Ascending aorta (tissue), 2 donors: ENCODE results near the gene SOX5. TPM values are rescaled to one million over a fixed set of nuclear protein-coding genes. Genes with fewer than 3 reads are reported as not detected.
"Not testable (repeated sequence)": the region's sequence is repeated elsewhere in the genome, so short reads cannot be mapped to it uniquely, and the experiment has no call there.

ENCODE experiments used
- DNase-seq, 2 donors: peaks; one replicate each; pipeline ENCODE4 v3.0.0-alpha.2; 2019; ENCODE audit warnings: low spot score in 2 of 2
- H3K27ac ChIP-seq, 2 donors: fragments of 200-600 bp; sonication (generic); one replicate each; pipeline ENCODE4 v1.5.1; 2016 to 2017; ENCODE audit warnings: mild to moderate bottlenecking in 1 of 2
- H3K27me3 ChIP-seq: fragments of 200-600 bp; sonication (generic); one replicate; pipeline ENCODE4 v1.5.1; 2017
- H3K36me3 ChIP-seq, 2 donors: fragments of 200-600 bp; sonication (generic); one replicate each; pipeline ENCODE4 v1.5.1; 2016
- H3K4me1 ChIP-seq, 2 donors: fragments of 200-600 bp; sonication (generic); one replicate each; pipeline ENCODE4 v1.5.1; 2016 to 2017; ENCODE audit warnings: mild to moderate bottlenecking in 1 of 2
- H3K4me3 ChIP-seq, 2 donors: fragments of 200-600 bp; sonication (generic); one replicate each; pipeline ENCODE4 v1.5.1; 2016 to 2017; ENCODE audit warnings: mild to moderate bottlenecking in 1 of 2
- H3K9me3 ChIP-seq, 2 donors: fragments of 200-600 bp; sonication (generic); one replicate each; pipeline ENCODE4 v1.5.1; 2016
- CTCF ChIP-seq, 3 experiments: fragments of 200-600 bp in 2 of 3; fragments of 450-650 bp in 1 of 3; sonication (generic) in 2 of 3; IDR thresholded peaks; one replicate each; pipeline ENCODE4 v1.5.1; 2016 to 2019; ENCODE audit warnings: antibody characterized with exemption in 3 of 3, mild to moderate bottlenecking in 1 of 3, moderate library complexity in 1 of 3
- intact Hi-C: fragments of 100-400 bp; cut with DNase I; formaldehyde crosslinking; loops from one replicate; pipeline ENCODE4 v1.15.1; 2023
- total RNA-seq: library from RNA; depleted of rRNA; stranded (reverse); fragments of >200 nt; gene quantifications from one replicate; pipeline ENCODE4 v1.1.0, GENCODE V29; 2016

The SOX5 gene
- total RNA-seq, 1 donor from 2014 or later = 18.2 TPM

- DNase-seq, H3K4me1 ChIP-seq, H3K4me3 ChIP-seq, H3K9me3 ChIP-seq, H3K27me3 ChIP-seq, intact Hi-C loops, H3K27ac ChIP-seq, H3K36me3 ChIP-seq: not testable (repeated sequence)
Observed at GRCh38 chr12:23505736-23506135, 443.7 kb downstream of the SOX5 start.

GRCh38 chr12:23504641-23505399, 444.6 kb downstream of the SOX5 start:
- Histone ChIP-seq H3K9me3 (no peaks in the 10 kb centered on the region), H3K27ac (no peak overlapping the region), H3K36me3 (no peaks in the 10 kb centered on the region), H3K4me1 (no peaks in the 10 kb centered on the region), H3K4me3 (no peak overlapping the region), H3K27me3 (no peaks in the 10 kb centered on the region)
- intact Hi-C loops = no loop called here
- DNase-seq = no peak
- no peak for TF ChIP-seq CTCF (IDR thresholded peaks at IDR 0.05)

GRCh38 chr12:23504043-23504442, 445.4 kb downstream of the SOX5 start:
- Histone ChIP-seq H3K27me3 (no peaks in the 10 kb centered on the region), H3K27ac (no peak overlapping the region), H3K36me3 (no peaks in the 10 kb centered on the region), H3K4me3 (no peak overlapping the region), H3K4me1 (no peaks in the 10 kb centered on the region), H3K9me3 (peaks cover 0 to 3% of the 10 kb centered on the region in 2 donors)
- TF ChIP-seq CTCF (IDR thresholded peaks at IDR 0.05) = no peak
- no peak for DNase-seq
- intact Hi-C loops = no loop called here

- TF ChIP-seq CTCF (IDR thresholded peaks at IDR 0.05) = no peak
- Histone ChIP-seq H3K4me1 (no peaks in the 10 kb centered on the region), H3K27ac (no peak overlapping the region), H3K9me3 (peaks cover 5 to 6% of the 10 kb centered on the region in 2 donors), H3K36me3 (no peaks in the 10 kb centered on the region), H3K27me3 (no peaks in the 10 kb centered on the region), H3K4me3 (no peak overlapping the region)
- intact Hi-C loops = no loop called here
- no peak for DNase-seq
Observed at GRCh38 chr12:23503544-23503943, 445.9 kb downstream of the SOX5 start.

- intact Hi-C loops = no loop called here
- Histone ChIP-seq H3K27ac (no peak overlapping the region), H3K36me3 (no peaks in the 10 kb centered on the region), H3K4me1 (no peaks in the 10 kb centered on the region), H3K27me3 (no peaks in the 10 kb centered on the region), H3K4me3 (no peak overlapping the region), H3K9me3 (peaks cover 6 to 7% of the 10 kb centered on the region in 2 donors)
- no peak for DNase-seq
- TF ChIP-seq CTCF (IDR thresholded peaks at IDR 0.05) = no peak
Observed at GRCh38 chr12:23502259-23502658, 447.2 kb downstream of the SOX5 start.

GRCh38 chr12:23495472-23495871, 454.0 kb downstream of the SOX5 start:
- Histone ChIP-seq H3K9me3 (peaks cover 6 to 7% of the 10 kb centered on the region in 2 donors), H3K27me3 (no peaks in the 10 kb centered on the region), H3K27ac (no peak overlapping the region), H3K4me3 (no peak overlapping the region), H3K4me1 (no peaks in the 10 kb centered on the region), H3K36me3 (no peaks in the 10 kb centered on the region)
- no peak for TF ChIP-seq CTCF (IDR thresholded peaks at IDR 0.05)
- no peak for DNase-seq
- intact Hi-C loops = no loop called here
